CD4-positive, alpha-beta T cell treated with Interleukin-21 for 1 hour (primary cell): ENCODE results near the gene DRAXIN.
A peak's percentile ranks its signal among the peaks of the same experiment; 100 is the strongest.

Experiments used
- DNase-seq: peaks from one replicate; pipeline ENCODE4 v3.0.0-alpha.2; 2020

DRAXIN gene

DNA sequence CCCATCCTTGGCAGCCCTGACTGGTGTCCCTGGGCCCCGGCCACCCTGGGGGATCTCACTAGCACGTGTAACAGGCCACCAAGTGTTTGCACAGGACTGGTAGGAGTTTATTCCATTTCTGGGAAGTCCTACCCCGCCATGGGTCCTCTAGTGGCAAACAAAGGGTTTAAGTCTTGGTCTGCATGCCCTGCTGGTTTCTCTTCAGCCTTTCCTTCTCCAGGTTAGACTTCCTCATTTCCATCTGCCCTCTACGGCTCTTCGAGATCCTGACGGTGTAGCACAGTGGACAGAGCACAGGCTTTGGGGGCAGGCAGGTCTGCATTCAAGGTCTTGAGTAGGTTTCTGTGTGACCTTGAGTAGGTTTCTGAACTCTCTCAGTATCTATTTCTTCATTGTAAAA is 47.3 kb downstream of the DRAXIN start:
- DNase-seq: no peak

DNA sequence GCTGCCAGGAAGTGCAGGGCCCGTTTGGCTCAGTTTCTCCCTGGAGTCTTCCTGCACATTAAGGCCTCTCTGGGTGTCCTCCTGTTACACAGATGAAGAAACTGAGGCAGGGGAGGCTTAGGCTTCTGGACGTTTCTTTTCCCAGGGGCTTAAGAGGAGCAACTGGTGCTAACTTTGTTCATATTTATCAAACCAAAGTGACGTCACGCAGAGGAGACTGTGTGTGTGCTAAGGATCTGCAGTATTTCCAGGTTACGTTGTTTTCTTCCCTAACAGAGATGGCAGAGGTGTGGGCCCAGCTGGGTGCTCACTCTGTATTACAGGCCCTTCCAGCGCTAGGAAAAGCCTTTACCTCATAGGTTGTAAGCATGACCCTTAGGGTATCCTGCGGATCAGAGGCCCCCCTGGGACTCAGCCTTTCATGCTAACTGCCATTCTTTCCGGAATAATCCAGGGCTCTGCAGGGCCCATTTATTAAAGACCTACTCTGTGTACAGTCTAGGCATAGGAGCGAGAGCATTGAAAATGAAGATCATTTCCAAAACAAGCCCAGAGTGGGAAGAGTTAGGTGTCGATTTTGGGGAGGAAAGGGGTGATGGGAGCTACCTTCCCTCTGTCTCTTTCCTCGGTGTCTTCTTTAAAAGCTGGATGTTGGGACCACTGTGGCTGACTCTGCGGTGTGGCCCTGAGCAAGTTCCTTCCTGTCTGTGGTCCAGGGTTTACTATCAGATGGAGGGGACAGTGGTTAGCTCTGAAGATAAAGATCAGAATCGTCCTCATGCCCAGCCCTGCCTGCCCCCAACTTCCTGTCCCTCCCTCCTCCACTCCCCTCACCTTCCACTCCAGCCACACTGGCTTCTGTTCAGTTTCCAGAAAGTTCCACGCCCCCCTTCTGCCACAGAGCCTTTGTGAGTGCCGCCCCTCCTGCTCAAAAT is 49.0 kb downstream of the DRAXIN start:
- DNase-seq: peak; percentile 64

- DNase-seq: no peak
These were observed 50.0 kb downstream of the DRAXIN start for GRCh38 chr1:11741482-11741881.

- no peak for DNase-seq
These were observed 50.5 kb downstream of the DRAXIN start for GRCh38 chr1:11741919-11742558.

DNA sequence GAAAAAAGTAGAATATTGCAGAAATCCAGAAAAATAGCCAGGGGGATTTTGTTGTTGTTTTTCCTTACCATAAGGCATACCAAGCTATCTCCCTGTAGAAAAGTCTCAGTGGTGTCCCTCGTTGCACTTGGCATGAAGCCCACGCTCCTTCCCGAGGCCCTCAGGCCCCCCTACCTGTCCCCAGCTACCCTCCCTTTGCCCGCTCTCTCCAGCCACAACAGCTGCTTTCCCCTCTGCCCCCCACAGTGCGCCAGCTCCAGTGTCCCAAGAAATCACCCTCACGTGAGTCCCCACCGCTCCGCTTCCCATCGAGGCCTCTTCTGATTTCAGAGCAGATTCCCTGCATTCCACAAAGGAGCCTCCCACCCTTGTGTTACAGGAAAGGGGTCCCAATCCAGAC is 52.8 kb downstream of the DRAXIN start:
- DNase-seq: no peak

DNA sequence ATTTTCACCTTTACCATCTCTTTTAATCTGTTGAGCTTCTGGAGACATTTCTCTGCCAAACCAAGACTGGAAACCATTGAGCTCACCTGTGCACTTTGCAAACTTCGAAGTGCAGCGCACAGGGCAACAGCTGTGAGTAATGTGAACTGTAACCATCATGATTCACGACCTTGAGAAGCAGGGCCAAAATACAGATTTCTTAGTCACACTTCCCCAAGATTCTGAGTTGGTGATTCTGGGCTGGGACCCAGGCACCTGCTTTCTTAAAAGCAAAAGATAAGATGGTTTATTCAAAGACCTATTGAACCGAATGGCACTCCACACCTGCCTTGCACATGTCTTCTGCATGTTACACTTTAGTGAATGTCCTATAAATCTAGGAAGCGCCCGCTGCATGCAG is 54.6 kb downstream of the DRAXIN start:
- DNase-seq: no peak

- DNase-seq: no peak
These were observed 55.4 kb downstream of the DRAXIN start for GRCh38 chr1:11746795-11747487.

- DNase-seq: no peak
These were observed 57.0 kb downstream of the DRAXIN start for GRCh38 chr1:11748294-11749202.

DNA sequence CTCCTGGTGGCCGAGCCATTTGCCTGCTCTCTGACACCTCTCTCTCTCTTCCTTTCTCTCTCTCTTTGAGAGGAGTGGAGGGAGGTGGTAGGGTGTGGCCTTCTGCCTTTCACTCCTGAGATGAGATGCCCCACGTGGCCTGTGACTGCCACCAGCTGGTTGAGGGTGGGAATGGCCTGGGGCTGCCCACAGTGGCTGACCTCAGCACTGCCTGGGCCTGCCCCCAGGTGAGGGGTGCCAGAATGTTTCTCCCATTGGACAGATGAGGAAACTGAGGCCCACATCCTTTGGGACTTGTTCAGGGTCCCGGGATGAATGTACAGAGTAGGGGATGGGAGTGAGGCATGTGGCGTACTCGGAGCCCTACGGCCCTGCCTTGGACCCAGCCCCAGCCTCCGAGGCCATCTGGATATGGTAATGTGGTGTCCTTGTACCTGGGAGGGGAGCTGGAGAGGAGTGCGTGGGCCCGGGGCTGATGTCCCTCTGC is 57.7 kb downstream of the DRAXIN start:
- peak; percentile 36 for DNase-seq

DNA sequence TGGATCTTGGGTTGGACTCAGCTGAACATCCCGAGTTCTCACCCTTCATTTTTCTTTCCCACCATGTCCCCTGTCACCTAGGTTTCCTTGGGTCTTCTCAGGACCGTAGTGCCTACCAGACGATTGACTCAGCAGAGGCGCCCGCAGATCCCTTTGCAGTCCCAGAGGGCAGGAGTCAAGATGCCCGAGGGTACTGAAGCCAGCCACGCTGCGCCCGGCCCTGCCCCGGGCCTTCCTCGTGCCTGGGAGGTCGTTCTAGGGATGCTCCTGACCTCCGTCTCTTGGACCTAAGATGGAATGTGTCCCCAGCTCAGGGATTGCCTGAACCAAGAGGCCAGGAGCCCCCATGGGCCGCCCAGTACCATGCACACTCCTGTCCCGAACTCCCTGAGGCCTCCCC is 58.5 kb downstream of the DRAXIN start:
- no peak for DNase-seq

DNA sequence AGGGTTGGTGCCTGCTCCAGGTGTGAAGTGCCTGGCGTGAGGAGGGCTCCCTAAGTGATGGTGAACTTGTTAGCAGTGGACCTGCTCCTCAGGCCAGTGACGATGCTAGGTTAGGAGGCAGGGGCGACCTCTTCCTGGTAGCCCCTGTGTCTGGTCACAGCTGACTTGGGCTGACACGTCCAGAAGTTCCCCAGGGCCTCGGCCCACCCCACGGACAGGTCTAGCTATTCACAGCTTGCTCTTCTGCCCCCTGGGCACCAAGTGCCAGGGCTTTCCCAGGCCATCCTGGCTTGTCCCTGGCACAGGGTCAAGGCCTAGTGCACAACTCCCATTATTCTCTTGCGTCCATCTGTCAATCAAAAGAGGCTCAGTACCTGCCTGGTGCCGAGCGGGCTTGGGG is 59.6 kb downstream of the DRAXIN start:
- DNase-seq: no peak

GRCh38 chr1:11752359-11753088 is 61.0 kb downstream of the DRAXIN start:
- DNase-seq: no peak

GRCh38 chr1:11753555-11754208 is 62.2 kb downstream of the DRAXIN start:
- DNase-seq: no peak

- DNase-seq: no peak
These were observed 65.5 kb downstream of the DRAXIN start for GRCh38 chr1:11757047-11757446.

- no peak for DNase-seq
These were observed 68.3 kb downstream of the DRAXIN start for GRCh38 chr1:11759791-11760190.

DNA sequence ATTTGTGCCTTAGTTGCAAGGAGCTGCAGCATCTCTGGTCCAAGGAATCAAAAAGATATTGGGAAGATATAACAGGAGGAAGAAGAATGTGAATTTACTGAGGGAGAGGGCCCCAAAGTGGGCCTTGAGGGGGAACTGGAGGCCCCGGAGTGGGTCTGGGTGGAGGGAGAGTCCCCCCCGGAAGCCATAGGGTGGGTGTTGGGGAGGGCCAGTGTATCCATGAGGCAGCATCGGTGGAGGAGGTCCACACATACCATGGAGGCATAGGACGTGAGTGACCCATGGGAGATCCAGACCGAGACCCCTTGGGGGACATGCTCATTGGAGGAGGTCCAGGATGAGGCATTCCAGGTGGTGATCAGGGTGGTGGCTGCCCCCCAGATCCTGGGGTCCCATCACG is 69.8 kb downstream of the DRAXIN start:
- no peak for DNase-seq

GRCh38 chr1:11761988-11762406 is 70.5 kb downstream of the DRAXIN start, which contains the start of gene C1orf167:
Gene C1orf167, plus strand, starts transcription at chr1:11762193. Its CDS starts 2,208 bp downstream, at chr1:11764401.
- peak; percentile 30 for DNase-seq

DNA sequence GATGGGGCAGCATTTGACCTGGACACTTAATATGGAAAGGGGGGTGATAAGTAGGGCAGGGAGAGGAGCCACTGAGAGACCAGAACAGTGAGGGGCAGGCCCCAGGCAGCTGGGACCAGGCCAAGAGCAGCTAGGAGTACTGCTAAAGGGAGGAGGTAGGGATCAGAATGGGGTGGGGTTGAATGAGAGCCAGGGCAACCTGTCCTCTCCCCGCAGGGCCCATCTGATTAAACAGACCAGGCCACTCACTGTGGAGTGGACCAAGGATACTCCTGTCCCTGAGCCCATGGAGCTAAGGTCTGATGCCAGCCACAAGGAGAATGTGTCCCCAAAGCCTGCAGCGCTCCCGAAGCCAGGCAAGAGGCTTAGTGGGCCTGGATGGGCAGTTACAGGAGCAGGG is 72.6 kb downstream of the DRAXIN start:
- DNase-seq: no peak

GRCh38 chr1:11764519-11764918 is 73.0 kb downstream of the DRAXIN start:
- DNase-seq: no peak

DNA sequence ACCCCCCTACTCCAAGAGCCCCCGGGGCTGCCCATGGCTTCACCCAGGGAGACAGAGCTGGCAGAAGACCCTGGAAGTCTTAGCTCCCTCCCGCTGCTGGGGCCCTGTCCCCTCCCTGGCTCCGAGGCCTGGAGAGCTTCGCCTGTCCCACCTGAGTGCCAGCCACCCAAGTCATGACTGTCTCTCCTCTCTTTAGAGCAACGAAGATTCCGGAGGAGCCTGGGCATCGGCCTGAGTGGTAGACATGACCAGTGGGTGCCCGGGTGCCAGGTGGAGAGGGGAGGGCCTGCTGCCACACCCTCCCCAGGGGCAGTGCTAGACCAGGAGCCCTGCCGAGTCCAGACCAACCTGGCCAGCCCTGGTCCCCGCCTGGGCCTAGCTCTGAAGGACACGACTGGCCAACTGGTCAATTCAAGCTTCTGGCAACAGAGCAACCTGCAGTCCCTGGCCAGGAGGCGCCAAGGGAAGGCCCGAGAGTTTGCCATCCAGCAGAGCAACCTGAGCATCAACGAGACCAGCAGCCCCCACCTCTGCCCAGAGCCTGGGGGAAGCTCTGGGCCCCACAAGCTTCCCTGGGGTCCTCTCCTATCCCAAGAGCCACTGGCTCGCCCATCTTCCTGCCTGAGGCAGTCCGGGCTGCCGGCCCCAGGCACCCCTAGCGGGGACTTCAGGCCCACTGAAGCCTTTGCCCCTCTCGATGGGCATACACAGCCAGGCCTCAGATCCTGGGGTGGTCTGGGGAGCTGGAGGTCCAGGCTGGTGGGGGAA is 74.3 kb downstream of the DRAXIN start:
- DNase-seq: no peak
